HG03139 (cell line): ENCODE results near the gene ARGLU1.

Source experiments
- ATAC-seq: cut with Tn5 transposase; IDR thresholded peaks from one replicate; pipeline ENCODE4 v1.9.1; 2021; ENCODE audit not compliant: unreplicated experiment

The ARGLU1 gene

DNA sequence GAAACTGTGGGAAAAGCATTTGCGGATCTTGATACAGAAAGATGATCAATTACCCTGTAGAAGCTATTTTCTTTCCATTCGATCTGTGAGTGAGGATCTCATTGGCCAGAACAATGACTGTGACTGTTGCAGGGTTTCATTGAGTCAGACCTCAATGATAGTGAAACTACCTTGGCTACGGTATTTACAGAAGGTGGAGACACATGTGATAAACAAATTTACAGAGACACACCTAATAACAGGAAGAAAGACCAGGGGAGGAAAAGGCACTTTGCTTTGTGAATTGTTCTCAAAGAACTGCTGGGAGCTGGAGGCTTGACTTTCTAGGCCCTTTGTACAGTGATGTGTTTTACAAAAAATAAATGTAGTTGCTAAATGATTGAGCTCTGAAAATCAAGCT is 19.9 kb upstream of the ARGLU1 start:
- no peak for ATAC-seq

DNA sequence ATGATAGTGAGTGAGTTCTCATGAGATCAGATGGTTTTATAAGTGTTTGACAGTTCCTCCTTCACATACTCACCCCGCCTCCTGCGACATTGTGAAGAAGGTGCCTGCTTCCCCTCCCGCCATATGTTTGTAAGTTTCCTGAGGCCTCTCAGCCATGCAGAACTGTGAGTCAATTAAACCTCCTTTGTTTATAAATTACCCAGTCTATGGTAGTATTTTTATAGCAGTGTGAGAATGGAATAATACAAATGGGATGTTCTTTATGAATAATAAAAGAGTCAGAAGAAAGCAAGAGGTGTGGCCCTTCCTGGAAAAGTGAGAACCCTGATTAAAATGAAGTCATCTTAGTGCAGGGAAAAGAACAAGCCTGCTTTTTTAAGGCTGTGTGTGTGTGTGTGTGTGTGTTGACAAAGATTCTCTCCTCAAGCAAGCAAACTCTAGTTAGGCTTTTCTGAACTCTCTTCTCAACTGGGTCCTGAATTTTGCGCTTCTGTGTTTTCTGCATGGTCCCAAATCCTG is 18.8 kb upstream of the ARGLU1 start:
- ATAC-seq: no peak

GRCh38 chr13:106581225-106581624 is 13.3 kb upstream of the ARGLU1 start:
- no peak for ATAC-seq

DNA sequence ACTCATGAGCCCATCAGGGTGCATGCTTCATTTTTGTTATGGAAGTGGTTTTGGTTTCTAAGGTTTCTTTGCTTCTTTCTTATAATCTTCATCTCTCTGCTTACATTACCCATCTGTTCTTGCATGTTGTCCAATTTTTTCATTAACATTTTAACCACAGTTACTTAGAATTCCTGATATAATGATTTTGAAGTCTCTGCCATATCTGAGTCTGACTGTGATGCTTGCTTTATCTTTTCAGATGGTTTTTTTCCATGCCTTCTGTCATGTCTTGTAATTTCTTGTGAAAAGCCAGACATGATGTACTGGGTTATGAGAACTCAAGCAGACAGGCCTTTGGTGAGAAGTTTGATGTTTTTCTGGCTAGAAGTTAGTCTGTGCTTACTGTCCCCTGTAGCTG is 8.0 kb upstream of the ARGLU1 start:
- ATAC-seq: no peak

DNA sequence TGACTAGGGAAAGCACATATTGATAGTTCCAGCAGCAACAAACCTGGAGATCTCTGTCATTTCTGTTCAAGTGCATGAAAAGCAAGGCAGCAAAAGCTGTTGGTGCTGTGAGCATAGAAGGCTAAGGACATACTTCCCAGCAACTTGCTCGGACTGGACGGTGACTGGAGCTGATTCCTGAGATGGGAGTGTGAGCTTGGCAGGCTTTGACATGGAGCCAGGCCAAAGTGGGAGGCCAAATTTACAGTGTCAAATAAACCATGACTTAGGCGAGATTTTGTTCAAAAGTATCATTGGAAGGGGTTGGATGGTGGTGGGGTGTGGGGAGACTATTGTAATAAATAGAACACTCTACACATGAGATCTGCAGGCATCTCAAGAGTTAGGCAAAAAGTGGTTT is 5.9 kb upstream of the ARGLU1 start:
- no peak for ATAC-seq

- ATAC-seq: no peak
These were observed 5.4 kb upstream of the ARGLU1 start for GRCh38 chr13:106573284-106573846.

DNA sequence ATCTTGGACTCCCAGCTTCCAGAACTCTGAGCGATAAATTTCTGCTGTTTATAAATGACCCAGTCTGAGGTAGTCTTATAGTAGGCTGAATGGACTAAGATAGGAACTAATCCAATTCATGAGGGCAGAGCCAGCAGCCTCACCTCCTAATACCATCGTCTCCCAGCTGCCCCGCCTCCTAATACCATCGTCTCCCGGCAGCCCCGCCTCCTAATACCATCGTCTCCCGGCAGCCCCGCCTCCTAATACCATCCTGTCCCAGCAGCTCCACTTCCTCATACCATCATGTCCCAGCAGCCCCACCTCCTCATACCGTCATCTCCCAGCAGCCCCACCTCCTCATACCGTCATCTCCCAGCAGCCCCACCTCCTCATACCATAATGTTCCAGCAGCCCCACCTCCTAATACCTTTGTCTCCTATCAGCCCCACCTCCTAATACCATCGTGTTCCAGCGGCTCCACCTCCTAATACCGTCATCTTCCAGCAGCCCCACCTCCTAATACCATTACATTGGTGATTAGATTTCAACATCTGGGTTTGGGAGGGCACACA is 2.4 kb upstream of the ARGLU1 start:
- ATAC-seq: no peak

- ATAC-seq: no peak
These were observed 1.5 kb upstream of the ARGLU1 start for GRCh38 chr13:106569233-106570095.

DNA sequence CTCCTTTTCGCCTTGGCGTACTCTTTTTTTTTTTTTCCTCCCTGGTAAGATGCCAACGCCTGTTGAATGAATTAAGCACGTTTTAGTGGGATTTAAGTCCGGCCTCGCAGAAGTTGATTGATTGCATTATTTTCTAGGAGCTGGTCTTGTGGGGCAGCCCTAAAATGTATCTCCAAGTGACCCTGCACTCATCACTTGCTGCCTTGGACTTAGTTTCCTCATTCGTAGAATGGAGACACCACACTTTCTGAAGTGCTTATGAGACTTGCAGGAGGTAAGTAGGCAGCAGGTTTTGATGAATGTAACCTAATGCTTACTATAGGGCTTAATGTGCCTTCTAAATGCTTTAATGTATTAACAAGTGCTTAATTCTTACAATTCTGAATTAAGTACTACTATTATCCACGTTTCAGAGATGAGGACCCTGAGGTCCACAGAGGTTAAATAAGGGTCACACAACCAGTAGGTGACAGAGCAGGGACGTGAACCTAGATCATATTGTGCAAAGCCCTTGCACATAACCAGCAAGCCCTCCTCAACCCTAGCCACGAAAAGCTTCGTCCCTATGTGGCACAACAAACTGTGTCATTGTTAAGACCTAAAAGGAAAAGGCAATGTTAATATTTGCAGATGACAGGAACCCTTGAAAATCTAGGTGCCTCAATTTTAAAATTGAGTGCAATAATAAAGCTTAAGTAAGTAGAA is 514 bp upstream of the ARGLU1 start:
- ATAC-seq: peak; percentile 28

GRCh38 chr13:106566641-106567473 is 1.1 kb downstream of the ARGLU1 start:
- peak; percentile 44 for ATAC-seq

- no peak for ATAC-seq
These were observed 2.7 kb downstream of the ARGLU1 start for GRCh38 chr13:106565127-106565775.

DNA sequence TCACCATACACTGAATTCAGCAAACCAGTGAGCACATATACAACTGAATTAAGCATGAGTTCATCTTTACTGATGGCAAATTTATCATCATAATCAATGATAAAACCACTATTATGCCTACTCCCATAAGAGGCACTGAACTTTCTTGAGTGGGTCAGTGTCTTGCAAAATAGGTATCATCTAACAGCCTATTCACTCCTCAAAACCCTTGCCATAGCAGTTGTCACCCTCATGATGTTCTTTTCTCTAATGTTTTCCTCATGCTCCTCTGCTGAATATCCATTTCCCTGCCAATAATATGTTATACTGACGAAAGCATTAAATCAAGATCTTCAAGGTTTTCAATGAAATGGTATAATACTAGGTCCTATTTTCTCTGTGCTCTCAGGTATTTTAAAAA is 5.6 kb downstream of the ARGLU1 start:
- no peak for ATAC-seq

GRCh38 chr13:106561551-106562170 is 6.3 kb downstream of the ARGLU1 start:
- ATAC-seq: peak; percentile 53

- ATAC-seq: no peak
These were observed 7.1 kb downstream of the ARGLU1 start for GRCh38 chr13:106560821-106561220.

GRCh38 chr13:106558527-106558926 is 9.4 kb downstream of the ARGLU1 start:
- ATAC-seq: no peak

DNA sequence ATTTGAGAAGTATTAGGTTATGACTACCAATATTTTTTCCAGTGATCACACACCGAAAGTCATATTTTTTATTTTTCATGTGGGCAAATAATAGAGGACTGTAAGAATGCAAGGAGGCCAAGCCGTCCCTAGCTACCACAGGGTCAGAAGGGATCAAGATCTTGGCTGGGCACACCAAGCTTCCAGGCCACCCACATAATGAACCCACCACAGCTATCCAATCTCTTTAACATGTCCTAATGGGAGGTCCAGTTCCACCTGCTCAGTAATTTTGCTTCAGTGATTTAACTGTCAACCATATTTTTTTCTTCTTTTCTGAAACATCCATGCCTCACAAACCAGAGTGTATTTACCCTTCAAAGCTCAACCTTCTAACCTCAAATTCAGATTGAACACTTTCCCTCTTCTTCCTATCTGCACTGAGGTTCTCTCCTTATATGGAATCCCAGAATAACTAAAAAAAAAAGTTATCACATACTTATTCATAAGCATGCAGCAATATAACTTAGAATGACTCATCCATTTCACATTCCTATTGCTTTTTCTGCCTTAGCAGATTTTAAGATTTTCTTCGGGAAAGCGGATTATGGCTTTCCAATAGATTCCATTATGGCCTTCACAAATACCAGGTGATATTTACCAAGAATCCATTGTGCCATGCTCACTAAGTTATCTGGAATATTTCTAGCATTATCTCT is 12.2 kb downstream of the ARGLU1 start:
- no peak for ATAC-seq

DNA sequence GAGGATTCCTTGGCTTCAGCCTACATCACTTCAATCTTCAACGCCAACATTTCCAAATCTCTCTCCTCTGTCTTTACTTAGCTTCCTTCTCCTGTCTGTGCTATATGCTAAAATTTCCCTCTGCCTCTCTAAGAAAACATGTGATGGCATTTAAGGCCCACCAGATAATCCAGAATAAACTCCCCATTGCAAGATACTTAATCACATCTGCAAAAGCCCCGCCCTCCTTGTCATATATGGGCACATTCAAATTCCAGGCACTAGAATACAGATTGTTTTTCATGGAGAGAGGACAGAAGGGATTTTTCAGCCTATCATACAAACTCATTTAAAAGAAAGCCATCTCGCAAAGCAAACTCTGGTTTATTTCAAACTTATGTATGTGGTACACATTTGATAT is 16.2 kb downstream of the ARGLU1 start:
- ATAC-seq: no peak

GRCh38 chr13:106551350-106551749 is 16.6 kb downstream of the ARGLU1 start:
- ATAC-seq: no peak

- no peak for ATAC-seq
These were observed 17.3 kb downstream of the ARGLU1 start for GRCh38 chr13:106550570-106551135.
